ENCODE data around the gene SNRPF. TPM values are rescaled to one million over a fixed set of nuclear protein-coding genes. Genes with fewer than 3 reads are reported as not detected.

Gene SNRPF
- total and polyA plus RNA-seq, 3 donors from 2014 or later, result 10.3 to 30.6 (median 11.6) TPM

GRCh38 chr12:95887311-95887710 is 28.6 kb downstream of the SNRPF start:
- 80 to 82% methylated on average over 5 of the region's 5 CpGs for WGBS, 2 donors
- H3K4me3 ChIP-seq, result no peak overlapping the region
- no peaks in the 10 kb centered on the region for H3K36me3 ChIP-seq (ENCODE audit: low read depth, missing control alignments)
- no peaks in the 10 kb centered on the region for H3K27me3 ChIP-seq
- H3K9me3 ChIP-seq, result no peaks in the 10 kb centered on the region
- H3K4me1 ChIP-seq, result no peaks in the 10 kb centered on the region
- no peak for DNase-seq
- intact Hi-C loops (cut with DNase I; ENCODE audit: low total_unique reads), result no loop called here
- H3K27ac ChIP-seq, result no peak overlapping the region
- TF ChIP-seq POLR2A (IDR thresholded peaks at IDR 0.05) (no peak), CTCF (IDR thresholded peaks at IDR 0.05) (no peak)

- Histone ChIP-seq H3K36me3 (ENCODE audit: low read depth, missing control alignments) (no peaks in the 10 kb centered on the region), H3K27ac (no peak overlapping the region), H3K4me1 (no peaks in the 10 kb centered on the region), H3K27me3 (no peaks in the 10 kb centered on the region), H3K4me3 (no peak overlapping the region), H3K9me3 (no peaks in the 10 kb centered on the region)
- TF ChIP-seq POLR2A (IDR thresholded peaks at IDR 0.05) (no peak), CTCF (IDR thresholded peaks at IDR 0.05) (no peak)
- DNase-seq, result no peak
- intact Hi-C loops (cut with DNase I; ENCODE audit: low total_unique reads), result no loop called here
- 72 to 76% methylated on average over 3 of the region's 3 CpGs for WGBS, 2 donors
Measured at GRCh38 chr12:95890958-95891357, 32.2 kb downstream of the SNRPF start.

- Histone ChIP-seq H3K36me3 (ENCODE audit: low read depth, missing control alignments) (no peaks in the 10 kb centered on the region), H3K9me3 (no peaks in the 10 kb centered on the region), H3K27ac (no peak overlapping the region), H3K27me3 (no peaks in the 10 kb centered on the region), H3K4me3 (no peak overlapping the region), H3K4me1 (no peaks in the 10 kb centered on the region)
- intact Hi-C loops (cut with DNase I; ENCODE audit: low total_unique reads), result no loop called here
- no peak for DNase-seq
- WGBS, 2 donors, result 88 to 93% methylated on average over 4 of the region's 4 CpGs
- TF ChIP-seq CTCF (IDR thresholded peaks at IDR 0.05), result no peak
- TF ChIP-seq POLR2A (IDR thresholded peaks at IDR 0.05), result no peak
Measured at GRCh38 chr12:95896846-95897245, 38.1 kb downstream of the SNRPF start.

- 69 to 70% methylated on average over 4 of the region's 4 CpGs for WGBS, 2 donors
- Histone ChIP-seq H3K36me3 (ENCODE audit: low read depth, missing control alignments) (no peaks in the 10 kb centered on the region), H3K9me3 (no peaks in the 10 kb centered on the region), H3K27ac (no peak overlapping the region), H3K4me1 (no peaks in the 10 kb centered on the region), H3K27me3 (no peaks in the 10 kb centered on the region), H3K4me3 (no peak overlapping the region)
- TF ChIP-seq POLR2A (IDR thresholded peaks at IDR 0.05) (no peak), CTCF (IDR thresholded peaks at IDR 0.05) (no peak)
- no peak for DNase-seq
- intact Hi-C loops (cut with DNase I; ENCODE audit: low total_unique reads), result no loop called here
Measured at GRCh38 chr12:95898081-95898480, 39.3 kb downstream of the SNRPF start.

- no peaks in the 10 kb centered on the region for H3K9me3 ChIP-seq
- intact Hi-C loops (cut with DNase I; ENCODE audit: low total_unique reads), result no loop called here
- no peaks in the 10 kb centered on the region for H3K27me3 ChIP-seq
- no peaks in the 10 kb centered on the region for H3K4me1 ChIP-seq
- TF ChIP-seq CTCF (IDR thresholded peaks at IDR 0.05) (no peak), POLR2A (IDR thresholded peaks at IDR 0.05) (no peak)
- H3K36me3 ChIP-seq (ENCODE audit: low read depth, missing control alignments), result no peaks in the 10 kb centered on the region
- DNase-seq, result no peak
- no peak overlapping the region for H3K4me3 ChIP-seq
- no peak overlapping the region for H3K27ac ChIP-seq
Measured at GRCh38 chr12:95908573-95908972, 49.8 kb downstream of the SNRPF start.

Data from testis (tissue), 3 donors.